Stimulated activated CD8-positive, alpha-beta memory T cell treated with anti-CD3 and anti-CD28 coated beads, Interleukin-4, amount 100 ng/mL, for 48 hours (primary cell): ENCODE data around the gene STK31.
"Not testable (repeated sequence)": the region's sequence is repeated elsewhere in the genome, so short reads cannot be mapped to it uniquely, and the experiment has no call there.

Experiments
- DNase-seq: peaks from one replicate; pipeline ENCODE4 v3.0.0-alpha.2; 2020

STK31 gene

GRCh38 chr7:23811540-23811939 lies 101.5 kb downstream of the STK31 start:
- DNase-seq = no peak

GRCh38 chr7:23828125-23828524 lies 118.1 kb downstream of the STK31 start:
- not testable (repeated sequence) for DNase-seq

GRCh38 chr7:23832733-23833132 lies 122.7 kb downstream of the STK31 start:
- DNase-seq = not testable (repeated sequence)

- no peak for DNase-seq
Measured at GRCh38 chr7:23833405-23833804, 123.4 kb downstream of the STK31 start.

- not testable (repeated sequence) for DNase-seq
Measured at GRCh38 chr7:23844837-23845236, 134.8 kb downstream of the STK31 start.

GRCh38 chr7:23852135-23852534 lies 142.1 kb downstream of the STK31 start:
- DNase-seq = no peak

- DNase-seq = no peak
Measured at GRCh38 chr7:23852988-23853387, 143.0 kb downstream of the STK31 start.

GRCh38 chr7:23863209-23863787 lies 153.3 kb downstream of the STK31 start:
- DNase-seq = no peak

GRCh38 chr7:23864973-23865372 lies 155.0 kb downstream of the STK31 start:
- DNase-seq = no peak

- no peak for DNase-seq
Measured at GRCh38 chr7:23873306-23873705, 163.3 kb downstream of the STK31 start.

GRCh38 chr7:23876526-23876925 lies 166.5 kb downstream of the STK31 start:
- not testable (repeated sequence) for DNase-seq
